Activated CD8-positive, alpha-beta memory T cell treated with anti-CD3 and anti-CD28 coated beads for 48 hours (primary cell): ENCODE data around the gene FLT1.

Experiments
- DNase-seq, 3 experiments: peaks; one replicate each; pipeline ENCODE4 v3.0.0-alpha.2; 2020; ENCODE audit warnings: low read depth in 2 of 3, low spot score in 2 of 3

FLT1 gene

DNA sequence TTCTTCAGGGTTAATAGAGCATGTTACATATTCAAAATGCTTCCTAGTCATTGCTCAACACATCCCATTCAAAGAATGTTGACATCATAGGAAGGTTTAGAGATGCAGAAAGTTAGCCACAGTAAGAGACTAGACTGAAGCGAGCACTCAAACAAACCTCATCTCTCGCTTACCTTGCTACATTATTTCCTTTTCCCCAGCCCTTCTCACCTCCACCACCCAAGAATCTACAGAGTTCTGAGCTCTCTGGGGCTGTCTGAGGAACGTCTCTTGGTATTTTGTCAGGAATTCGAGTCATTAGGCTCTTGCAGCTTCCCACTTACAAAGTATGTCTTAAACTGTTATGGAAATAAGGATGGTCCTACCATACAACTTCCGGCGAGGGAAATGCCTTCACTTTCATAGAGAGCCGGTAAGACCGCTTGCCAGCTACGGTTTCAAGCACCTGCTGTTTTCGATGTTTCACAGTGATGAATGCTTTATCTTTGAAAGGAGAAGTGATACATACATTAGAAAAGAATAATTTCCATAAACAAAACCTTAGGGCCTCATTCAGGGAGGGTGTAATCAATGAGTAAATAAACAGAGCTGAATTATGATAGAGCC is 65.1 kb downstream of the FLT1 start:
- no peak for DNase-seq

DNA sequence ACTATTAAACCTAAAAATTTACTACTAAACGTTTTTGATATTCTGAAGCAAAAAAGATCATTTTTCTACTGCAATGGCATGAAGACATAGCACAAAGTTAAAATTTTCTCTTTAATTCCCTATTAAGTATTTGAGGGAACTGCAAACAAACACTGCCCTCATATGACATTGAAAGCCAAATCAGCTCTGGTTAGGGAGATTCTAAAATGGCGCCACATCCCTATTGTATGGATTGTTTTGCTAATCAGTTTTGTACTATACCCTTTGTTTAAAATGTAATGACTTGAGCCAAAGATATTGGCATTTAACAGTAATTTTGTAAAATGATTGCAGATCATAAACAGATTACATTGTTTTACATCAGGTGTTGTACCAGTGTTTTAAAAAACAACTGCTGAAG is 65.8 kb downstream of the FLT1 start:
- no peak for DNase-seq

DNA sequence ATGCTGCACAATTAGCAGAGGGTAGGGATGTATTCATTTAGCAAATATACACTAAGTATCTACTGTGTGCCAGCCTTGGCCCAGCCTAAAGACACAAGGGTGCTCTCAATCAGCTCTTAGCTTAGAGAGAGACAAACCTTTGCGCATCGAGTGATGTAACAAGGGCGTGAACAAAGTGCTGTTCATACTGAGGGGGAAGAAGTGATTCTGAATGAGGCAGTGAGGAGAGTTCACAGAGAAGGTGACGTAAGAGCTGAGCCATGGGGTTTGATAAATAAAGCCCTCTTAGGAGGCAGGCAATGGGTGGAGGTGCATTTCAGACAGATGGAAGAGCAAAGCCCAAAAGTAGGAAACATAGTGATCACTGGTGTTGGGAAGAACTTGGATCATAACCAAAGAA is 68.5 kb downstream of the FLT1 start:
- DNase-seq, result no peak

DNA sequence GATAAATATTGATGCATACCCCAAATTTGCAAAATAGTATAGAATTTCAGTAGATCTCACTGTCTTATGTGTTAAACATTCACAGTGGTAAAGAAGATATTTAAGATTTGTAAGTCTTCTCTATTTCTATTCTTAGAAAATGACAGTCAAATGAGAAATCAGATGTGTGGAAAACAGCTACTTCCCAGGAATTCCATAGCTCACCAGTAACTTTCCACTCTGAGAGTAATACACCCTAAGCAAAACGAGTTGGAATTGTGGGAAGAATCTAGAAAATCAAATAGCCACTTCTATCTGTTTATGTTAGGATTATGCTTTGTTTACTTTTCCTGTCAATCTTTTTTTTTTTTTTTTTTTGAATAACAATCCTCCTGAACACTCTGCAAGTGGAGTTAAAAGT is 69.1 kb downstream of the FLT1 start:
- no peak for DNase-seq

DNA sequence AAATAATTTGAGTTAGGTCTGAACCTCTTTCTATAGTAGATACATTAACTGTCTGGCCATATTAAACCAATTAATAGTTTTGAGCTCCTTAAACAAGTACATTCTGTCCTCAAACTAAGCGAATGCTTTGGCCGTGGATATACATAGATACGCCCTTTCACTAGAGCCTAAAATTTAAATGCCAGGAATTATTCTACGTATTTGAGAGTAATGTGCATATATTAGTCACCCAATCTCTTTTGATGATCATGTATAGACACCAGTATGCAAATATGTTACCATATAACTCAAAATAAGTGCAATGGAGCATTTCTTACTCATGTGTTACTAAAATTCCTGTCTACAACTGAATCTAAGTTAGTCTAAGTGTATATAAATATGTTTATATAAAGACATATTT is 70.4 kb downstream of the FLT1 start:
- DNase-seq, result no peak

DNA sequence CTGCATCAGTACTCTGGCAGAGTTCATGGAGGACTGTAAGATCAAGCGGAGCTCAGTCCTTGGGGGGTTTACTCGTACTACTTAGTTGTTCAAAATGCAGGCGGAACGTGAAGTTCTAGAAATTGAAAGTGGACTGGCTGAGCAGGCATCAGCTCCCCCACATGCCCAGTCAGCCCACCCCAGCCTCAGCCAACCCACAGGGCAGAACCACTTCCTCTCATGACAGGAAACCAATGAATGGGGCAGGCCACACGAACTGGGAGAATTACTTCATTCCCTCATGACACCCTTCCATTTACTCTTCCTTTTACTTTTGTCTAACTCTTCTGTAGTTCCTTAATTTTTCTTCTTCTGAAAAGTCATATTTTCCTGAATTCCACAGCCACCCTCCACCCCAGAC is 71.9 kb downstream of the FLT1 start:
- DNase-seq, result peak in 2 of 3 experiments; percentile 8 to 17

DNA sequence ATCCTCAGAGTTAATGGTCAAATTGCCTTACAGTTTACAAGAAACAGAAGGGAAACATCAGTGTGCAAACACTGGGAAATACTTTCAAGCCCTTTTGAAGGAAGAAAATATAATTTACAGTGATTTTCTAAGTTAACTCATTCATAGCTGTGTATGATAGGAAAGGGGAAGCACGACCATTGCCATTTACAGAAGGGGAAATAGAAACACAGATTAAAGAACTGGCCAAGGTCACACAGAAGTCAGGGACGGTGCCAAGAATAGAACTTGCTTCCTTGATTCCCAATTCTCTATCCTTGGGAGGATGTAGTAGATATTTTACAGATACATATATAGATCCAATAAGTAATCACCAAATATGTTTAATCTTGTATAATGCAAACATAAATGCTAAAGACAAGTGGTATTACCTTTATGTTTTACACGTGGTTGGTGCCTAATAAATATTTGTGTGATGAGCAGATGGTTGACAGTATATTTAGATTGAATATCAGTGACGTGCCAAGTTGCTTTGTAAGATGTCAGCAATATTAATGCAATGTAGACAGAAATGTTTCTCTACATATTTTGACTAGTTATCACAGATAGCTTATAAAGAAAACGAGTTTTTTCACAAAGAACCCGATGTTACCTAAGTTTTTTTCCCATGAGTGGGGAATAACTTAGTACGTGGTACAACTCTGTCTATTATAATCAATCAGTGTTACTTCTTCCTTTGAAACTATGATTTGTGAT is 73.1 kb downstream of the FLT1 start:
- no peak for DNase-seq

DNA sequence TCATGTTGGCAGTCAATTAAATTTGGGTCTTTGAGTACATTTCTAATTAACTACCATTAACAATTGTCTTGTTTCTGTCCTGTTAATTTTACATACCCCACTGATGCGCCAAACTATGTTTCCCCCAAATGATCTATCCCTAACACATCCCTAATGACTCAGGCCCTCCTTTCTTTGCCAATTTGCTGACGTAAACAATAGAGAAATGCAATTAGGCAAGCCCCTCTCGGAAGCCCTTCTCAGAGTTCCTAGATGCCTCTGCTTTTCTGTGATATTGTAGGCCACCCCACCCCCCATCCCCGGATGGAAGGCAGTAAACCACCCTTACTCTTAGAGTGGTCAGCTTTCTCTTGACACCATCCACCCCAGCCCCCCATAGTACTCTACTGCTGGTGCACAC is 74.2 kb downstream of the FLT1 start:
- no peak for DNase-seq

DNA sequence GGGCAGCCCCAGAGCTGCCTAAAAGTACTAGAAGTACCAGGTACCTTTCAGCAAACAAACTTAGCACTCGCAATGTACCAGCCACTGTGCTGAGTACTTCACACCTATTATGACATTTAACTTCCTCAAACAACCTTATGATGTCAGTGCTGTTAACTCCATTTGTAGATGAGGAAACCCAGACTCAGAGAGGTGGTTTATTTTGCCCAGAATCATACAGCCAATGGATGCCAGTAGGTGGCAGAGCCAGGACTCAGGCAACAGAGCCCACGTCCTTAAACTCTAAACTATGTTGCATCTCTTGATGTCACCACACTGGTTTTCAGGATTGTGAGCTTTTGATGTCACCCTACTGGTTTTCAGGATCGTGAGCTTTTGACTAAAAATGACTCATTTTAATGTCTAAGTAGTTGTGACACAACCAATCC is 78.9 kb downstream of the FLT1 start:
- no peak for DNase-seq

DNA sequence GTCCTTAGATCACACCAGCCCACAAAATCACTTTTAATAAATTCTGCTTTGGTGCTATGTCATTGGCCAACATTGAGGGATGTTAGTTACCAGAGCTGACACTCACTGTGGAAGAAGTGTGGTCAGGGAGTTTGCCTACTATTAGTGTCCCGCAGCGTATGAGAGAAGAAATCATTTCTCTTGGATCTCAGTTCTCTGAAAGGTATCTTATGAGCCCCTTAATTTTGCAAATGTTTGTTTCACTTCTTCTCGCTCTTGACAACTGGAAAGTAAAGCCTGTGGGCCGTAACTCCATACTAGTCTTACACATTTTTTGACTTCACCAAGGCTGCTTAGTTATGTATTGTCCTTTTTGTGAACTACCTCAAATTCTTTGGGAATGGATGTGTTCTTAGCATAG is 80.9 kb downstream of the FLT1 start:
- no peak for DNase-seq

DNA sequence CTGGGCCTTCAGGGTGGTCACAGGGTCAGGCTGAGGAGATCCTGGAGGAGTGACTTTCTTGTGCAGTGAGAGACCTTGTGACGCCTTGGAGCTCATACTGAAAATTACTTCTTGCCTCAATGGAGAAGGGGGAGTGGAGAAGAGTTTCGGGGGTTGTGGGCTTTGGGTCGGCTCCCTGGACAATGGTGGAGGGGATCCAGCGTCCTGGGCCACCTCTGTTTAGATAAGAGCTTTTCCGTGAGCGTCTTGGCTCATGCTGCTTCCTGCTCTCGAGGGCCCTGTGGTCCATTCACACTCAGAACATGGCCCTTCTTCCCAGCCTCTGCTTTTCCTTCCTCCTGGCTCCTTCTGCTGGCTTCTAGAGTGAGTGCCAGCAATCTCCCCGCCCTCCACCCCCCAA is 81.9 kb downstream of the FLT1 start:
- DNase-seq, result no peak

DNA sequence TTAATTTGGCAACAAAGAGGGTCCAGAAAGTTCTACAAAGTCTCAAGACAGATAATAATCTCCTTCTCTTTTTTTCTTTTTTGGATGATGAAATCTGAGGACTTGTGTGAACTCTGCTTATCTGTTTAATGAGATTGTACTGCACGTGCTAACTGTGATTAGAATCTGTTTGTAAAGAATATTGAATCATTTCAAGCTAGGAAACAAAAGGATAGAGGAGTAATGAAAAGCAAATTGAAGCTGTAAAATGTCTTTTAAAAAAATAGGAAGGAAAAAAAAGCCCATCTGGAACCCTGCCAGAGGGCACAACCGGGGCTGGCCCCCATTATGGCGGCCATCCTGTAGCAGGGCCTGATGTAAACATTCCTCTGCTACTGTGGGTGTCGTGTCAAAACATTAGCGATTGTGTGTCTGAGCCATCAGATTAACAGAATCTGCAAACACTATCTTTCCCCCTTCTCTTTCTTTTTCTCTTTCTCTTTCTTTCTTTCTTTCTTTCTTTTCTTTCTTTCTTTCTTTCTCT is 83.0 kb downstream of the FLT1 start:
- DNase-seq, result no peak

DNA sequence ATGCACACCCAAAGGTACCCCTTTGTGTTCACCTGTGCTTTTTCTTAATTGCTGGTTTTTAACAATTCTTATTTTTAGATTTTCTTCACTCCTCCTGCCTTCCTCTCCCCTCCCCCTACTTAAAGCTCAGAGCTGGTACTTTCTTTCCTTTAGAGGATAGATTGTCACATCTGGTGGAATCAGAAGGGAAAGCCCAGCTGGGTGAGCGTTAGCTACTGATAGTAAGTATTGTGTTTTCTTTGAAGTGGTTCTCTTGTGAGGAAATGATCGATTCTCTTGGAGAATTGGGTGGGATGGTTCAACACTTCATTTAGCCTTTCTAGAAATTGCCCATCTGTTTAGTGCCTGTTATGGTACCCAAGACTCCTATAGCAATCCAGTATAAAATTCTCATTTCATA is 84.8 kb downstream of the FLT1 start:
- no peak for DNase-seq

DNA sequence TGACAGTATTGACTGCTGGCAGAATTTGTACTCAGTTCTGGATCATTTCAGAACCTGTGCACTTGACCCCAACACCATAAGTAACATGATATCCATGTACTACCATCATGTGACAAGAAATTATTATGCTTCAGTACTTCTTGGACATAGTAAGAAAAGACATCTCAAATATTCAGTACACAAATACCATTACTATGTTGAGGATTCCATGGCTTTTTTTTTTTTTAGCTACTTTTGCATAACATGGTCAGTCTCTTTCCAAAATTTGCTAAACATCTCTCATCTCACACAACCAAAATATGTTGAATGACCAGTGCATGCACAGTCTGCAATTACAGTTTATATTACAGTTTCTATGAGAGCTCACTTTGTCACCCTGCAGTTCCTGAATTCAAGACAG is 85.3 kb downstream of the FLT1 start:
- DNase-seq, result no peak

DNA sequence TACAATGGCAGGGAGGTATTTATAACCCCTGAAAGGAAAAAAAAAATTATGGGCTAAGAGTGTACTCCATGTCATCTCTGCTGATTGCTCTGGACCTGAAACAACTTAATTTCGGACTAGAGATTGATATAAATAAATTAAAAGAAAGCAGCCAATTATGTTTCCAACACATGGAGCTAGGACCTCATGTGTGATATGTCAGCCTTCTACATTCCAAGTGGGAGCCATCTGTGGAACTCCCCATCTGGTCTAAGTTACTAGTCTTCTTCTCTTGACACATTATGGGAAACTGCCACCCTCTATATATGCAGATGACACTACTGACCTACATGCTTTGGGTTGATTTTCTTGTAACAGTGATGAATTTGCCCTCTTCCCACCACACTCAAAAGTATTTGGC is 86.1 kb downstream of the FLT1 start:
- DNase-seq, result no peak

DNA sequence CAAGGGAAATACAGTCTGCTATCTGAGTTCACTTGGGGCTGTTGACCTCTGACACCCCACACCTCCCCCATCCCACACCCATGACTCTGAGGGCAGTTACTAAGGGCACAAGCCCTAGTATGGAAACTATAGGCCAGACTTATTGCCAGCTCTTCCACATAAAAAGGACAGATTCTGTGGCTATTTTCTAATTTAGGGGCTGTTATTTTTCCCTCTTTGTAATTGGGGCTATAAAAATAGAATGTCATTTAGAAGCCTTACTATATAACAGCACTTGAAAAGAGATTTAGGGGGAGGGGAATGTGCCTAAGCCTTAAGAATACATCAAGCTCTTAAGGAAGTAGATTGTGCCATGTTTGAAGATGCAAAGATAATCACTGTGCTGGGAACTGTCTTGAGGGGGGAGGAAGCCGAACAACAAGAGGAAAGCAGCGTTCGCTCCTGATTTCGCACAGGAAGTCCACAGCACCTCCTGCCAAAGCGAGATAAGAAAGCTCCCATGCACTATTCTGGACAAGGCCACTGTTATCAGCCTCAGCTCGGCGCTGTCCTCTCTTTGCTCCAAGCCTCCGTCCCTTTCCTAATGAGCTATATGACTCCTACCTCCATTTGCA is 86.6 kb downstream of the FLT1 start:
- DNase-seq, result no peak

DNA sequence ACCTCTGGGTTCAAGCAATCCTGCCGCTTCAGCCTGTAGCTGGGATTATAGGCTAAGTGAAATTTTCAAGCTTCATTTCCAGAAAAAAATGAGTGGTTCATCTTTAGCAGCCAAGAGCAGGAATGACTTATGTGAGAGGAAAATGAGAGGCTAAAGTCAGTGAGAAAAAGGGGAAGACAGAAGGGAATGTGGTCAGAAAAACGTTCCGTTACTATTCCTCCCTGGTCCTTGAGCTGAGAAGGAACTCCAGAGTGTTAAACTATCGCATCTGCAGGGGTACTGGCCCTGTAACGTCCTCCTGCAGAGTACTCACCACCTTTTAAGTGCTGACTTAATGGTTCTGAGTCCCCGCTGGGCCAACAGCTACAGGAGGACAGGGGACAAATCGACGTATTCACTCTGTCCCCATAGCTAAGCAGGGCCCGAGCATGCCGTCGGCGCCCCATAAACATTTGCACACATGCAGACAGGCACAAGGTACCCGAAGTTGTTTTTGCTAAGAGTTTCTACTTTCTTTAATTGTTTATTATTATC is 88.1 kb downstream of the FLT1 start:
- no peak for DNase-seq

DNA sequence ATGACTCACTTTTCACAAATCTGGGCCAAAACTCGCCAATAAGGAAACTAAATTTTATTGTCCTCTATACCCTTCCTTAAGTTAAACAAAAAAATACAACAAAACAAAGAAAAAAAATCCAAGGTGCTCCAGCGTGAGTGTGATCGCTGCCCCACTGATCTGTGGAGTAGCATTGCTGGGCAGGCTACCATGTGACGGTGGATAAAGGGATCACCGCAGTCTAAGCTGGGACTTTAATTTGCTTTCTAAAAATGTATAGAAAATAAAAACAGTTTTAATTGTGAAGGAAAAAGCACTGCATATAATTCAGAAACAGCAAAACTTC is 92.9 kb downstream of the FLT1 start:
- DNase-seq, result no peak

DNA sequence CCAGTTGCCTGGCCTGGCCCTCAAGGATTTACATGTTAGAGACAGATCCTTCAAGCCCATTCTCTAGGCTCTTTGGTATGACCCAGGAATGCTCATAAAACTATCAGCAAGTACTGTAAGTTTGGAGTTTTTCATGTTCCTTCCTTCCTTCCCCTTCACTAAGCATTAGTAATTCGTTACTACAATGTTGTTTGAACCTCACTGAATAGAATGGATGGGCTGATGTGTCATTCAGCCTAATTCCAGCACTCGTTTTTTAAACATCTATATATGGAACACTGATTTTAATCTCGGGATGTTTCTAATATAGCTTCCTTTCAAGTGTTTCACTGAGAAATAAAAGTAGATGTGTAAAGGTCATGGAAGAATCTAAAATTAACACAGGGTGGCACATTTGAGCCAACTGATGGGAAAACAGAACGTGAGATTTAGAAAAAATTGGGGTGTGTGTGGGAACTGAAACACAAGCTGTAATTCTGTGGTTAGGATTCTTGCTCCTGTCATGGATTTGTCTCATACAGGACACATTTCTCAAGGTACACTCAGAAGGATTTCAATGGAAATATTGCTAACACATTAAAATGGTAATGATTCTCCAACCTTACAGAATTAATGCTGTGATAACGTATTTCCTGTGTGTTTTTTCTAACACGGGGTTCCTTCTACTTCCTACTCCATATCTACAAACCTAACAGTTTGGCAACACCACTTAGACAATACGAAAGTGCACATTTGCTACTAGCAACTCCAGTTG is 93.4 kb downstream of the FLT1 start:
- no peak for DNase-seq

DNA sequence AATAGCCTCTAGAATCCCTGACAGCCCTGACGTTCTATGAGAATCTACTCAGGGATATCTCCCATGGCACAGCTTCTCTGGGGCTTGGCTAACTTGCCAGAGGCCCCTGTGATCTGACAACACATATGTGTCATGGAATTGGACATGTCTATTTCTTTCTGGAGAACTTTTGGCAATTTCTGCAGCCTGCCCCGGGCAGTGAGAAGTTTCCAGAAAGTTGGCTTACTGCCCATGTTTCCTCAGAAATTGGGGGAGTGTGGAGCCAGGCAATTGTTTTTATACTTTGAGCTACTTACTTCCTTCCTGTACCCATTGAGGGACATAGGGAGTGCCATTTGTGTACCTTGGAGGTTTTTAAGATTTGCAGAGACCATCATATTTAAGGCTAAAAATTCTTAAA is 98.9 kb downstream of the FLT1 start:
- DNase-seq, result no peak

DNA sequence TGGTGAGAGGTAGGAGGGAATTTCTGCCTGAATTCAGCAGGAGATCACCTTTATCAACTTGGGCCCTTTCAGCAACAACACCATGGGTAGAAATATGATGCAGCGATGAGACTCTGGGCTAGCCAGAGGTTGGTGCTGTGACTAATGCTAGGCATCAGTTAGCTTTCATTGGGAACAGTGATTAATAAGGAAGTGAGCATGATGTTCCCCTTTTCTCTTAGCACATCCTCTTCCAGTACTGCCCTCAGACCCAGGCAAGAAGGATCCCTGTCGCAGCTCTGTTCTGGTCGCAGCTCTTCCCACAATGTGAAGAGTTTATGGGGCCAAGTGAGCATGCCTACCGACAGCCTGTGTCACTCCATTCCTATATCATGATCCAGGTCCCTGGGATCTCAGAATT is 100.5 kb downstream of the FLT1 start:
- DNase-seq, result no peak
